NCI-H1436 (cell line): Measurements from ENCODE around the gene IKZF1.
"Not testable (repeated sequence)": the region's sequence is repeated elsewhere in the genome, so short reads cannot be mapped to it uniquely, and the experiment has no call there.

Source experiments
- DNase-seq: peaks from one replicate; lab custom pipeline; 2025; lab: John Stamatoyannopoulos, UW

IKZF1 gene

DNA sequence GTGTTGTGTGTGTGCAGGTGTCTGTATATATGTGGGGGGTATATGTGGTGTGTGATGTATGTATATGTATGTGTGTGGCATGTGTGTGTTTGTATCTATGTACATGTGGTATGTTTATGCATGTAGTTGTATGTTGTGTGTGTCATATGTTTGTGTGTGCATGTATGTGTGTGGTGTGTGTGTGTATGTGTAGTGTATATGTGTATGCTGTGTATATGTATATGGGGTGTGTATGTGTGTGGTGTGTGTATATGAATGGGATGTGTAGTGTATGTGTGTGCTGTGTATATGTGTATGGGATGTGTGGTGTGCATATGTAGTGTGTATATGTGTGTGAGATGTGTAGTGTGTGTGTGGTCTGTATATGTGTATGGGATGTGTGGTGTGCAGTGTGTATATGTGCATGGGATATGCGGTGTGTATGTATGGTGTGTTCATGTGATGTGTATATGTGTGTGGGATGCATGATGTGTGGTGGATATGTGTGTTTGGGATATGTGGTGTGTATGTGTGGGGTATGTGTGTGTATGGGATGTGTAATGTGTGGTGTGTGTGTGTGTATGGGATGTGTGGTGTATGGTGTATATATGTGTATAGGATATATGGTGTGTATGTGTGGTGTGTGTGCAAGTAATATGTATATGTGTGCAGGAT, 30.0 kb downstream of the IKZF1 start:
- no peak for DNase-seq

GRCh38 chr7:50335230-50335794, 30.8 kb downstream of the IKZF1 start:
- DNase-seq = no peak

DNA sequence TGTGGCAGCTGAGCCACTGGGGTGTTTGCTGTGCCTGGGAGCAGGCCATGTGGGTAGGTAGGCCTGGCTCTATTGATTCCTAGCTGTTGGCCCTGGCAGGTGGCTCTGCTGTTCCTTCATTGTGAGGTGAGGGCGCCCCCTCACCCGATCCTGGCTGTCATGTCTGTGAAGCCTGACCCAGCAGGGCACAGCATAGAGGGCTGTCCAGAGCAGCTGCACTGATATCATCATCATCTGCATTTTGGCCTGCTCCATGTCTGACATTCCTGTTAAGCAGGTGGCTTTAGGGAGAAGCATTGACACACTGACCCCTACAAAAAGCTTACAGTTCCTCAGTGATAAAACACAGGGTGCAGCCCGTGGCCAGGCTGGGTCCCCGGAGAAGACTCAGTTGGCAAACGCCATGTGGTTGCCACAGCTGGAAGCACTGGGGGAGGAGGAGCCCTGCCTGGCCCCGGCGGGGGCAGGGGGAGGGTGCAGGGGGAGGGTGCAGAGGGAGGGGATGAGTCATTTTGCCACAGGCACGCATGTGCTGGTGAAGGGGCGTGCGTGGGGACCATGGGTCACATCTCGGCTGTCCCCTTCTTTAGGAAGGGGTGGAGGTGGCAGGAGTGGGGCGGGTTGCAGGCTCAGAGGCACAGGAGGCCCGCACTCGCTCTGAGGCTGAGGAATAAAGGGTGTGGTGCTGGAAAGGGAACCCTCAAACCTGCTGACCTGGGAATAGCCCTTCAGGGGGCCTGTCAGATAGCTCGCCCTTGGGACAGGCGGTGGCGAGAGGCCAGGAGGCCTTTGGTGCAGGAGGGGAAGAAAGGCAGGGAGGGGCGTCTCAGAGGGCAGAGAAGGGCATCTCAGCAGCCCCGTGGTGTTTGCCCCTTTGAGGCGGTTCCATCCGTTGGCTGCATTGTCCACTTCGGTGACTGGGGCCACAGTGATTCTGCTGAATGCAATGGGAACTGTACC, 31.6 kb downstream of the IKZF1 start:
- no peak for DNase-seq

- no peak for DNase-seq
Observed at GRCh38 chr7:50336894-50337703, 32.6 kb downstream of the IKZF1 start.

DNA sequence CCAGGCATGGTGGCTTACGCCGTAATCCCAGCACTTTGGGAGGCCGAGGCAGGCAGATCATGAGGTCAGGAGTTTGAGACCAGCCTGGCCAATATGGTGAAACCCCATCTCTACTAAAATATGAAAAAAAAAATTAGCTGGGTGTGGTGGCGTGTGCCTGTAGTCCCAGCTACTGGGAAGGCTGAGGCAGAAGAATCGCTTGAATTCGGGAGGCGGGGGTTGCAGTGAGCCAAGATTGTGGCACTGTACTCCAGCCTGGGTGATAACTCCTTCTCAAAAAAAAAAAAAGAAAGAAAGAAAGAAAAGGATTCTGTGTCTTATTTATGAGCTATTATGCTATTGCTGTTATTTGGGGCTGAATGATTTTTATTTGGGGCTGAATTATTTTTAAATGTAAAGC, 35.0 kb downstream of the IKZF1 start:
- DNase-seq = not testable (repeated sequence)

DNA sequence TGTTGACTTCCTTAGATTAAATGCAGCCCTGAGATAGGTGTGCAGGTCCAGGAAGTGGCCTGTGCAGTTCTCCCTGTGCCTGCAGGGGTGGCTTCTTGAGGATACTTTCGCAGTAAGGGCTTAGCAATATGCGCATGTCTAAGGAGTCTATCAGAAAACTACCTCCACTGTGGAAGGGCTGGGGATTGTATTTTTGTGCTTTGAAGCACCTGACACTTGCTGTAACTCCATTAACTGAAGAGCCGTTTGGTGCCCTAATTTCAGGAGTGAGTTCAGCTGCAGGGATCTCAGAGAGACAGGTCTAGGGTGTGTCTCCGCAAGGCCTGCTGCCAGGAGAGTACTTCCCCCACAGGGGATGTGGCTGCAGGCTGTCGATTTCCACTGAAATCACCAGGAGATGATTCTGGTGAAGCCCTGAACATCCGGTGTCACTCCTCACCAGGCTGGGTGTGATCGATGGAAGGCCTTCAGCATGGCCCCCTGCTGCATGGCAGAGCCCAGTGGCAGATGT, 35.5 kb downstream of the IKZF1 start:
- no peak for DNase-seq

GRCh38 chr7:50341724-50342123, 37.2 kb downstream of the IKZF1 start:
- DNase-seq = no peak

DNA sequence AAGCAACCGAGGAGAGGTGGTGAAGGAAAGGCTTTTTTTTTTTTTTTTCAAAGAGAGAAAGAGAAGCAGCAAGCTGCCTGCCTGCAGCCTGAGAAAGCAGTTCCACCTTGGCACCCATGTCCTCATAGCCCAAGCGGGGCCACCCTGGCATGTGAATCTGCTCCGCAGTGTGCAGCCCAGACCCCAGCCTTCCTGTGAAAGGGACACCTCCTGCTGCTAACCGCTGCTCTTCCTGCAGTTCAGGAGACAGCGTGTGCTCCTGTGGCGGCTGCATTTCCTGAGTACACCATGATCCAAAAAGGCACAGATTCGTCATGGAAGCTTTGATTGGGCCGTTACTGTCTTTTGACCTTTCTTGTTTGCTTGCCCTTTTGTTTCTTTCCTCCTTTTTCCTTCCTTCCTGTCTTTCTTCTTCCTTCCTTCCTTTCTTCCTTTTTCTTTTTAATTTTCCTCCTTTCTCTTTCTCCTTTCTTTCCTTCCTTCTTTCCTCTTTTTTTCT, 38.1 kb downstream of the IKZF1 start:
- DNase-seq = no peak

DNA sequence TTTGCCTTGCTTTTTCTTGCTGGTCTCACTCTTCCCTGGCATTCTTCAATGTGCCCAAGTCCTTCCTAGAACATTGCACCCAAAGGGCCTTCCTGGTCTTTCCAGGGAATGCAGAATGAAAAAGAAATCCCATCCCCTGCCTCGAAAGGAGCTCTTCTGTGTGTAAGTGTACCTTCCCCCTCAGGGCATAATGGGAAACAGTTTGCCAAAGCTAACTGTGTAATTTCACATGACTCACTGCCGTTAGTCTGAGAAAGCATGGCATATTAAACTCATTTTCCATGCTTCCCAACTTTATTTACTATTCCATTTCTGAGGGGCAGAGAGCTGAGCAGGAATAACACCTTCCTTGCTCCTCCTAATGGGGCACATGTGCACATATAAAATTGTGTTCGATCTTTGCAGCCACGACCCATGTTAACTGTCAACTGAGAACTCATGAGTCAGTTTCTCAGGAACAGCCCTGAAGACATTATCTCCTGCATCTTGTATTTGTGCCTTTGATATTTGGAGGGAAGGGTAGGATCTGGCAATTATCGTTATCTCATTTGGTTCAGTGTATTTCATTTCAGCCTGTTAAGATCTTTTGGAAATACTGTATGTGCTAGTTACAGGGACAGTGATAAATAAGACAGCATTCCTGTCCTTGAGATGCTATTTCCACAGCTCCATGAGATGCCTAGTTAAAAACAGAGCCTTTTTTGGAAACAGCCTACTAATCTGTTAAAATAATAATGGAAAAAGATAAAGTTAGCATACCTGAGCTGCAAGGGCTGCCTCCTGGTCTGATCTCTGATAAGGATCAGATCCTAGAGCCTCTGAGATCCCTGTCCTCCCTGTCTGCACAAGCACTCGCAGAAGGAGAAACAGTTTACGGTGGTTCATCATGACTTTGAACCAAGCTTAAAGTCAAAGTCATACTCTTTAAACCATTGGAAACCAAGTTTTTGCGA, 42.3 kb downstream of the IKZF1 start:
- DNase-seq = no peak

- DNase-seq = no peak
Observed at GRCh38 chr7:50347693-50348092, 43.2 kb downstream of the IKZF1 start.

DNA sequence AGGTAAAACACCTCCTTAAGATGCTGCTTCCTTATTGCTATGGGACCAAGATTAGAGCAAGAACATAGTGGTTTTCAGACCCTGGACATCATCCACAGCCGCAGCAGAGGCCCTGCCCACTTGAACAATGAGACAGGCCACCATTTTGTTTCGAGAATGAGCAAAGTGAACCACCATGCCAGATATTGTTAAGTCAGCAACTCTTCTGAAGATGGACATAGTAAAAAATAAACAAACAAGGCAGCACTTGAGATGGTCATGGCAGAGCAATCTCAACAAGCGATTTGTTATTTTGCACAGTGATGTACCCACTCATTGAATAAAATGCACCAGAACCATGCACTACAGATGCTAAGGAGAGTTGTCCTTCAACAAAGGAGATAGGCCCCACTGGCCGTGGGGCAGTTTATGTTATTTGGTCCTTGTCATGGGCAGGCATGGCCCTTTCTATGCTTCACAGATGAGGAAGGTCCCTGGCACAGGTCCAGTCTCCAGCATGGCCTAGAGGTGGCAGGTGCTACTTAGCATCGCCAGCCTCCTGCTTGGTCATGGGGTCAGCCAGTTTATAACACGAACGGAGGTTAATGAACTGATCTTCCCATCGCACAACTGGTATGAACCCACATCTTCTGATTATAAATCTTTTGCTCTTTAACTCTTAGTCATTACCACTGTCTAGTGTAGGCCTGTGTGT, 44.1 kb downstream of the IKZF1 start:
- no peak for DNase-seq

DNA sequence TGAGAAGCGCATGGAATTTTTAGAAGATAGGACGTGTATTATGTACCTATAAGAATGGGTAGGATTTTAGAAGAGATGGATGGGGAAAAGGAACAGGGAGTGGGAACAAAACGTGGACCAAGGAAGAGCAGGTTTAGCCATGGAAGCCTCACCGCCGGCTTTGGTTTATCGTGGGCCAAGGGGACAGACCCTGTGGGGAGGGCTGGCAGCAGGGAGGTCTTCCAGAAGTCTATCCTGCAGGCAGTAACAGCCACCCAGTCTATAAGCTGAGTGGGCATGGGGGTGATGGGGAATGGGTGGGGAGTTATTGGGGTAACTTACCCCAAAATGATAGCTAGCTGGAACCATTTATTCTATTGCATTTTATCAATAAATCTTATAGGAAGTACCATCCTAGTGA, 44.9 kb downstream of the IKZF1 start:
- DNase-seq = no peak

GRCh38 chr7:50349963-50350944, 45.7 kb downstream of the IKZF1 start:
- DNase-seq = no peak

GRCh38 chr7:50351267-50351666, 46.8 kb downstream of the IKZF1 start:
- no peak for DNase-seq

DNA sequence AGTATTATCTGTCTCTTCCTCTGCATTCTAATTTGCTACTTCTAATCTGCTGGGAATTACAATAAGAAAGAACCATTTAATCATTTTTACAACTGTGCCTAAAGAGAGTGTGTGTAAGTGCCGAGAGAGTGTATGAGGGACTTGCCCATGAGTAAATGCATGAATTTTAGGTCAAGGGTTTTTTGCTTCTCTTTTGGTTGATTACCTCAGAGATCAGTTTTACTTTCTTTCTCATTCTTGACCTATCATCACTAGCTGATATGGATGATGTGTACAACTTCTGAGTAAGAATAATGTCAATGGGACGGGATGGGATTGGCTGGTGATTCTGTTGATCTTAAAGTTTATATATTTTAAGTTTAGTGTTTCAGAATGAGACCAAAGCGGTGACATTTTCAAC, 47.8 kb downstream of the IKZF1 start:
- no peak for DNase-seq

DNA sequence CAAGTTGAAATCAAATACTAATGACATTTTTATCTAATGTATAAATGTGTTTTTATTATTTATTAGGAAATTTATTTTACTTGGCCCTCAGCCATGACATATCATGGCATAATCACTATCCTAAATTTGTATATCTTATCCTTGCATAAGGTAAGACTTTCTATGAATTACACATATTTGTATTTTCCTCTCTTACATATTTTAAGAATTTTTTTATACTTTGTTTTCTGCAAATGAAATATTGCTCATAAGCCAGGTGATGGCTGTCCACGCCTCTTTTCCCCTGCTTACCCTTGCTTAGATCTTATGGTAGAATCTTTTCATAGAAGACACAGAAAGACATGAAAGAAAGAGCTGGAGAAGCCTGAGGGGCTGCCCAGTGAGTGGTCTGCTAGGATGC, 48.2 kb downstream of the IKZF1 start:
- no peak for DNase-seq

- no peak for DNase-seq
Observed at GRCh38 chr7:50353201-50353600, 48.7 kb downstream of the IKZF1 start.

GRCh38 chr7:50353894-50354595, 49.5 kb downstream of the IKZF1 start:
- no peak for DNase-seq
